Upper lobe of left lung (tissue), 4 donors: ENCODE results near the gene C2orf69.

Experiments
- CTCF ChIP-seq, 6 experiments: fragments of 450-650 bp in 4 of 6; fragments of 200-600 bp in 2 of 6; sonication (generic) in 2 of 6; IDR thresholded peaks; one replicate each; pipeline ENCODE4 v1.5.1; 2016 to 2019; ENCODE audit warnings: antibody characterized with exemption in 6 of 6
- EP300 ChIP-seq, 4 donors: sonication (generic); formaldehyde crosslinking; IDR thresholded peaks; one replicate each; pipeline ENCODE4 v1.5.1; 2017; ENCODE audit warnings: antibody characterized with exemption in 4 of 4, control low read depth in 2 of 4
- POLR2A ChIP-seq, 4 donors: fragments of 450-650 bp; IDR thresholded peaks; one replicate each; pipeline ENCODE4 v1.5.1; 2016 to 2017; ENCODE audit warnings: antibody characterized with exemption in 4 of 4, mild to moderate bottlenecking in 2 of 4
- POLR2AphosphoS5 ChIP-seq, 2 donors: sonication (generic); formaldehyde crosslinking; IDR thresholded peaks; one replicate each; pipeline ENCODE4 v1.5.1; 2017; ENCODE audit warnings: antibody characterized with exemption in 2 of 2

GRCh38 chr2:199865905-199866304 is 45.2 kb upstream of the C2orf69 start:
- TF ChIP-seq CTCF (IDR thresholded peaks at IDR 0.05) (no peak), POLR2AphosphoS5 (IDR thresholded peaks at IDR 0.05) (no peak), POLR2A (IDR thresholded peaks at IDR 0.05) (no peak), EP300 (IDR thresholded peaks at IDR 0.05) (no peak)
